Coronary artery (tissue), 2 donors: ENCODE data around the gene TERC.

ENCODE experiments used
- DNase-seq: peaks from one replicate; pipeline ENCODE4 v3.0.0-alpha.2; 2017; ENCODE audit warnings: low spot score
- H3K27ac ChIP-seq, 2 donors: fragments of 200-600 bp; sonication (generic); one replicate each; pipeline ENCODE4 v1.5.1; 2016 to 2019
- H3K4me3 ChIP-seq: fragments of 200-600 bp; sonication (generic); 2 replicates; pipeline ENCODE4 v1.5.1; 2016; ENCODE audit warnings: mild to moderate bottlenecking, moderate library complexity
- TF ChIP-seq, protein P1 (sequence below): fragments of 200-600 bp; sonication (generic); IDR thresholded peaks from one replicate; pipeline ENCODE4 v1.5.1; 2019; ENCODE audit warnings: antibody characterized with exemption

The TERC gene

DNA sequence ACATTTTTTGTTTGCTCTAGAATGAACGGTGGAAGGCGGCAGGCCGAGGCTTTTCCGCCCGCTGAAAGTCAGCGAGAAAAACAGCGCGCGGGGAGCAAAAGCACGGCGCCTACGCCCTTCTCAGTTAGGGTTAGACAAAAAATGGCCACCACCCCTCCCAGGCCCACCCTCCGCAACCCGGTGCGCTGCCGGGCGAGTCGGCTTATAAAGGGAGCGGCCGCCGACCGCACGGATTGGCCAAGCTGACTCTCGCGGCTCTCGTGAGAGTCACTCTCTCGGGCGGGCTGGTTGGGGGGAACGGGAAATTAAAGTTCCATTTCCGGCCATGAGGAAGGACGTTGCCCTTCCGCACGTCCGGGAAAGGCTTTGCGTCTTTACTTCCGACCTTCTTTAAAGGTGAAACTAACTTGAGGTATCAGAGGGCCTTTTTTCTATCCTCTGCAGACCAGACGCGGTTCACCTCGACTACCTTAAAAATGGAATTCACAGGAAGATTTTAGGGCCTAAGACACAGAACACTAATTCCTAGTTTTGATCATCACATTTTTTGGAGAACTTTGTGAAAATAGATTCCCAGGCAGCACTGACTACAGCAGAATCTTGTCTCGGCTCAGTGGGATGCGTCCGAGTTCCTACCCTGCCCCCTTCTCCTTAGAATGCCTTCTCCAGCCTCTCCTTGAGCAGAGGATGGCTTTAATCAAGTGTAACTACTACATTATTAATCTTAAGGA lies at the start of gene TERC:
TSS of gene TERC (minus strand) at position 179 of the 731 bp plus-strand sequence.
- Histone ChIP-seq H3K4me3 (peak within 1 kb of the TSS; percentile 81), H3K27ac (peak within 1 kb of the TSS; percentile 96 to 97)
- peak; percentile 97 for DNase-seq
- TF ChIP-seq, protein P1, sequence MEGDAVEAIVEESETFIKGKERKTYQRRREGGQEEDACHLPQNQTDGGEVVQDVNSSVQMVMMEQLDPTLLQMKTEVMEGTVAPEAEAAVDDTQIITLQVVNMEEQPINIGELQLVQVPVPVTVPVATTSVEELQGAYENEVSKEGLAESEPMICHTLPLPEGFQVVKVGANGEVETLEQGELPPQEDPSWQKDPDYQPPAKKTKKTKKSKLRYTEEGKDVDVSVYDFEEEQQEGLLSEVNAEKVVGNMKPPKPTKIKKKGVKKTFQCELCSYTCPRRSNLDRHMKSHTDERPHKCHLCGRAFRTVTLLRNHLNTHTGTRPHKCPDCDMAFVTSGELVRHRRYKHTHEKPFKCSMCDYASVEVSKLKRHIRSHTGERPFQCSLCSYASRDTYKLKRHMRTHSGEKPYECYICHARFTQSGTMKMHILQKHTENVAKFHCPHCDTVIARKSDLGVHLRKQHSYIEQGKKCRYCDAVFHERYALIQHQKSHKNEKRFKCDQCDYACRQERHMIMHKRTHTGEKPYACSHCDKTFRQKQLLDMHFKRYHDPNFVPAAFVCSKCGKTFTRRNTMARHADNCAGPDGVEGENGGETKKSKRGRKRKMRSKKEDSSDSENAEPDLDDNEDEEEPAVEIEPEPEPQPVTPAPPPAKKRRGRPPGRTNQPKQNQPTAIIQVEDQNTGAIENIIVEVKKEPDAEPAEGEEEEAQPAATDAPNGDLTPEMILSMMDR, result no peak

DNA sequence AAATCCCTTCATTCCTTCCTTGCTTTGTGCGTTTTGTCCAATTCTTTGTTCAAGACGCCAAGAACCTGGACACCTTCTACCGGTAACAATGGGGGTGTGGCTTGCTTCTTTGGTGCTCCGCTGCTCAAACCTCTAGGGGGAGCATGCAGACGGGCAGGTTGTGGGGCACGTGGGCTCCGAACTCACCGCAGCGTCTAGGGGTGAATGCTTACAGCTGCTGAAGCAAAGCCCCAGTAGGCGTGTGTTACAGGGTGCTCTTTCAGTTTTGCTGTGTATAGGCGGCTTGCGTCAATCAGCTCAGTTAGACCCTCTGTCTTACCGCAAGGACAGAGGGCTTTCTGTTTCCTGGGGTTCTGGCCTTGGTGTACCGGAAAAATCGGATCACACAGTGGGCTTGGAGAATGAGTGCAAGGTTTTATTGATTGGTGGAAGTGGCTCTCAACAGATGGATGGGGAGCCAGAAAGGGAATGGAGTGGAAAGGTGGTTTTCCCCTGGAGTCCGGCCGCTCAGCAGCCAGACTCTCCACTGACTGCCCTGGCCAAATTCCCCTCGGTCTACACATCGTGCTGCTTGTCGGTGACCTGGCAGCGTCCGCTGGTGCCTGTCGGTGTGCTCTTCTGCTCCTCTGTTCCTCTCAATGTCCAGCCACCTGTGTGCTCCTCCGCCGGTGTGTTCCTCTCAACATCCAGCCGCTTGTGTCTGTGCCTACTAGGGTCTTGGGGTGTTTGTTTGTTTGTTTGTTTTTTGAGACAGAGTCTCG lies 49.1 kb upstream of the TERC start:
- H3K27ac ChIP-seq, result no peak overlapping the region
- DNase-seq, result no peak
- TF ChIP-seq, protein P1, result no peak
- H3K4me3 ChIP-seq, result peak overlapping the region; percentile 82

DNA sequence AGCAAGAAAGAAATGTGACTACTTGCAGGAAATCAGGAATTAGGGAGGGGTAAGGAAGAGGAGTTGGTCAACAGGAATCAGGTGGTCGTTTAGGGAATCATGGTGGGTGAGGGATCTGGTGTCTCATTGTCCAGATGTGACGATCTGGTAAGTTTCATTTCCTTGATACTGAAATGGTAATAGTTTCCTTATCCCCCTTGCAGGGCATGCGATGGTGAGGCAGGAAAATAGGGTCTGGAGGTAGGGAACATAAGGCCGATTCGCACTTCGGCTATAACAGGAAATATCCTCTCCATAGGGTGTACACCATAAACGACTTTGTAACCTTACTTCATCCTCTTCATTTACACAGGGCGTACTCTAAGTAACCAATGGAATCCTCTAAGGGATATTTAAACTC lies 48.4 kb upstream of the TERC start:
- Histone ChIP-seq H3K4me3 (peak overlapping the region; percentile 82), H3K27ac (no peak overlapping the region)
- no peak for DNase-seq
- TF ChIP-seq, protein P1, result no peak

DNA sequence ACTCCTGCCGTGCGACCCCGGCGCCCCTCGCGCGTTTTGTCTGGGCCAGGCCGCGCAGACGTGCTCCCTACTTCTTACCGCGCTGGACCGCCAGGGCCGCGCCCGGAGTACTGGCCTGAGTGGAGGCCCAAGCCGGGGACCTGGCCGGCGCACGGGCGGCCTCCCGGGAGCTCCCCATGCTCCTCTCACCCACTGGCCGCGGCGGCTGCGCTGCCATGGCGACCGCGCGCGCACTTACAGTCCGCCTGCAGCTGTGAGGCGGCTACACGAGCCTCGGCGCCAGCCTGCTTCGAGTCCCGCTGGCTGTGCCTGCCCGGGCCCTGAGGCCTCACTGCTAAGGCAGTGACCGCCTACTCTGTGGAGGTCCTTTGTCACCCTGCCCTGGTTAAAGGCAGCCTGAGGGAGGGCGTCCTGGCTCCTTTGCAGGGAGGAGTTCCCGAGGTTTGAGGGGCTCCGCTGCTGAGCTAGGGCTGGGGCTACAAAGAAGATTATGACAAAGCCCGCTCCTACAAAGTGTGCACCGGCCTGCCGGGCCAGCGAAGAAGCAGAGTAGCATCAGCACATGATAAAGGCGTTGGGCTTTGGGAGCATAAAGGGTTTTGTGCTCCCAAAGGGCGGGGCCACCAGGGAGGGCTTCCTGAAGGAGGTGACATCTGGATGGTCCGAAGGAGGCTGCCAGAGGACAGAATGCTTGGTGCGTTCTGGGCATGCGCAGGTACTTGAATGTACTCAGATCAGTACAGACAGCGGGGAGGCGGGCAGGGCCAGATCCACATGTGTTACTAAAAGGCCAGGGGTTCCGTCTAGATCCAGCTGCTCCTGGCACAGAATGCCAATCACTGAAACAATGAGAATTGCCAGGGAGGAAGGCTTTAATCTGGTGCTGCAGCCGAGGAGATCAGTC lies 47.7 kb upstream of the TERC start, which contains the start of the genes LRRC34 and LRRIQ4:
TSS of gene LRRC34 (minus strand) at position 573 of the 904 bp plus-strand sequence. CDS start at position 217, 356 bp downstream.
TSS of gene LRRIQ4 (plus strand) at position 539 of the 904 bp plus-strand sequence. CDS start 9,052 bp downstream, outside the sequence.
- Histone ChIP-seq H3K4me3 (peak within 1 kb of the TSS; percentile 82), H3K27ac (peak within 1 kb of the TSS; percentile 64 to 82)
- peak; percentile 81 for DNase-seq
- TF ChIP-seq, protein P1, result no peak

DNA sequence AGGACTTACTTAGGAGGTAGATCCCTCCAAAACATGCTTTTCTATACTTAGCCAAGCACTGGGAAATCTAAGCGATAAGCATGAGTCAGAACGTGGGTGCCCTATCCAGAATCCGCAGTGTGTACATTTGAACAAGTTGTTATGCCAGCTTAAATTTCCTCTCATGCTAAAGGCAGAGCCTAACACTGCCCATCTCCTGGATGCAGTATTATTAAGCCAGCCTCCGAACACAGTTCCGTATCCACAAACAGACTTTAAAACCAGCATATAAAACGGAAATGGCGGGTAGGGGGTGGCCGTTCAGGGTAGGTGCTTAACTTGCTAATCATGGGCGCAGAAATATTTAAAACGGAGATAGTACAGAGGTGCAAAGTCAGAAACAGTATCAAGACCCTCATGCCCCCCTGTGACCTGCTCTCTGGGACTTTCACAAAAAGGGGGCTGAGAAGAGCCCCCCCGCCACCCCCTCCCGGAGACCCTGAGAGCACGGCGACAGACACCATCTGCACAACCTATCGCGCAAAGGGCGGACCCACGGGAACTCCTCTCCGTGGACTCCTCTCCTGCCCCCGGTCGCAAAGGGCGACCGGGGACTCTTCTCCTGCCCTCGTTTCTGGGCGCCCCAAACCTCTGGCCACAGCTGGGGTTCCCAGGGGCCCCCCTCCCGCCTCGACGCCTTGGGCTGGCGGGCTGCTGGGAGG lies 46.9 kb upstream of the TERC start:
- no peak for DNase-seq
- TF ChIP-seq, protein P1, result no peak
- Histone ChIP-seq H3K4me3 (peak overlapping the region; percentile 82), H3K27ac (peak overlapping the region; percentile 64 to 82)

DNA sequence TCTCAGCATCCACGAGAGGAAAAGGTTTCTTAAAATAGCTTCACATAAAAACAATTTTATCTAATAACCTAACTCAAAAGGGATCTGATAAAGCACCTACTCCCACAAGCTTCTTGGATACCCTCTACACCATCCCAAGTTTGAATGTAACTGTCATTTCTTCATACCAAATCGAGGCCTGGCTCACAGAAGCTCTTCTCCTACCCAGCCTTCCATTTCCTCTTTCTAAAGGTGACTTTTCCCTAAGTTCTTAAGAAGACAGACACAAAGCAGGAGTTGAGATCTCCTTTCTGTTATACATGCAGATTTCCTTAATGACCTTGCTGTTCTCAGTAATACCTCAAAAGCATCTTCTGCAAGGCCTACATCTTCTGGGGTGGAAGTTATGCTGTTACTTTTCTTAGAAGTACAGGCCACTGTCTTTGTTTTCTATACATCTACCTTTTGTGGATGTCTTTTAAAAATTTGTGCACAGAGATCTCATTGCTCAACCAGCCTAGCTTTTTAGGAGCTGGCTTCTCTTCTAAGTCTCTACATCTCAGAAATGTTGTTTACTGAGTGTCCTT lies 44.5 kb upstream of the TERC start:
- Histone ChIP-seq H3K27ac (no peak overlapping the region), H3K4me3 (no peak overlapping the region)
- DNase-seq, result no peak
- TF ChIP-seq, protein P1, result no peak
